Keratinocyte (primary cell): ENCODE data around the gene PKD1. TPM values are rescaled to one million over a fixed set of nuclear protein-coding genes. Genes with fewer than 3 reads are reported as not detected.
"Not testable (repeated sequence)": the region's sequence is repeated elsewhere in the genome, so short reads cannot be mapped to it uniquely, and the experiment has no call there.

Experiments used
- DNase-seq: peaks from one replicate; pipeline ENCODE4 v3.0.0-alpha.2; 2011; ENCODE audit warnings: low read depth, missing footprints, low spot score
- FAIRE-seq: peaks from 2 replicates; lab custom pipeline; 2011; peaks lifted over from hg19 to GRCh38; lab: Jason Lieb, UNC
- H2AFZ ChIP-seq: 2 replicates; pipeline ENCODE4 v1.6.0; 2012; ENCODE audit warnings: low read length, control low read depth, inconsistent platforms; ENCODE audit not compliant: control insufficient read depth
- H3K27ac ChIP-seq: 2 replicates; pipeline ENCODE4 v1.5.1; 2011; ENCODE audit warnings: low read length; ENCODE audit not compliant: control insufficient read depth, insufficient read depth
- H3K27me3 ChIP-seq: 3 replicates; pipeline ENCODE4 v1.6.0; 2011; ENCODE audit warnings: low read length; ENCODE audit not compliant: control insufficient read depth, insufficient read depth; ENCODE audit errors: extremely low read depth
- H3K36me3 ChIP-seq, 2 experiments: 2 replicates in 1 of 2; 3 replicates in 1 of 2; pipeline ENCODE4 v1.5.1; 2011; ENCODE audit warnings: low read length in 2 of 2, mild to moderate bottlenecking in 1 of 2; ENCODE audit not compliant: control insufficient read depth in 2 of 2, insufficient read depth in 2 of 2; ENCODE audit errors: extremely low read depth in 1 of 2
- H3K4me1 ChIP-seq: 3 replicates; pipeline ENCODE4 v1.5.1; 2011; ENCODE audit warnings: low read length; ENCODE audit not compliant: control insufficient read depth, insufficient read depth; ENCODE audit errors: extremely low read depth
- H3K4me2 ChIP-seq: 3 replicates; pipeline ENCODE4 v1.6.0; 2011; ENCODE audit warnings: low read depth, low read length; ENCODE audit not compliant: control insufficient read depth, insufficient read depth; ENCODE audit errors: extremely low read depth
- H3K4me3 ChIP-seq, 3 experiments: fragments of 200-600 bp in 1 of 3; sonication (generic) in 1 of 3; 2 replicates in 2 of 3; 3 replicates in 1 of 3; pipeline ENCODE4 v1.5.1; 2011 to 2016; ENCODE audit warnings: low read length in 3 of 3, mild to moderate bottlenecking in 3 of 3, control low read depth in 2 of 3, inconsistent platforms in 1 of 3, low read depth in 1 of 3, mixed read lengths in 1 of 3, mixed run types in 1 of 3, moderate library complexity in 1 of 3; ENCODE audit not compliant: control insufficient read depth in 2 of 3, insufficient read depth in 2 of 3; ENCODE audit errors: extremely low read depth in 1 of 3
- H3K79me2 ChIP-seq: 2 replicates; pipeline ENCODE4 v1.6.0; 2012; ENCODE audit warnings: low read length; ENCODE audit not compliant: control insufficient read depth, insufficient read depth
- H3K9ac ChIP-seq: 3 replicates; pipeline ENCODE4 v1.6.0; 2011; ENCODE audit warnings: low read length; ENCODE audit not compliant: control insufficient read depth, insufficient read depth; ENCODE audit errors: extremely low read depth
- H3K9me1 ChIP-seq: 3 replicates; pipeline ENCODE4 v1.6.0; 2011; ENCODE audit warnings: low read length; ENCODE audit not compliant: control insufficient read depth, insufficient read depth; ENCODE audit errors: extremely low read depth
- H3K9me3 ChIP-seq: 2 replicates; pipeline ENCODE4 v1.5.1; 2012; ENCODE audit warnings: low read depth, low read length; ENCODE audit not compliant: control insufficient read depth
- H4K20me1 ChIP-seq: 3 replicates; pipeline ENCODE4 v1.6.0; 2011; ENCODE audit warnings: low read length; ENCODE audit not compliant: control insufficient read depth, insufficient read depth; ENCODE audit errors: extremely low read depth
- dilution Hi-C: fragments of 300-500 bp; cut with MboI; formaldehyde crosslinking; loops from one replicate; pipeline ENCODE4 v1.7.0; 2020; ENCODE audit warnings: low sequenced_read_pairs; ENCODE audit not compliant: extremely low pct_ligation_motif_present
- polyA plus RNA-seq, 5 experiments: library from polyadenylated mRNA; depleted of rRNA in 3 of 5; stranded (reverse) in 3 of 5; stranded (forward) in 1 of 5; unstranded in 1 of 5; fragments of >200 nt; gene quantifications; 1 replicate in 1 of 5; 2 replicates in 3 of 5; 3 replicates in 1 of 5; pipeline versions ENCODE4 v1.2.1 to v1.2.3, GENCODE V29; 2011 to 2012; ENCODE audit warnings: missing spikeins in 2 of 5, low read depth in 1 of 5, low replicate concordance in 1 of 5

The PKD1 gene
- polyA plus RNA-seq, 1 donor (not counting 4 experiments of a cell fraction or from before 2014, with no cell fraction given), result 10.6 TPM

DNA sequence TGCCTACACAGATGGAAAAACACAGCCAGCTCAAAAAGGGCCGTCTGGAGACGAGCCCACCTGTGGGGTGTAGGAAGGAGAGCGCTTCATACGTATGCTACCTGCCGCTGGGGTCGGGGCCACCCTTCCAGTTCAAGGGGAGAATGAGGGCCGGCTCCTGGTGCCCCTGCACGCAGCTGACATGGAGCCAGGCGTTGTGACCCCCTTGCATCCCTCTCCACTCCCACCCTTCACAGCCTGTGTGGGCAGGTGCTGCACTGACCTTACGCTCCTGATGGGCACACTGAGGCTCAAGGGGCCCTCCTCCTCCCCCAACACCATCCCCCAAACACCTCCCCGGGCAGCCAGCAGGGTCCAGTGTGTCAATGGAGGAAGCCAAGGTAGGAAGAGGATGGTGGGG, 10.1 kb downstream of the PKD1 start:
- H3K9me1 ChIP-seq, H3K4me3 ChIP-seq, H3K27me3 ChIP-seq, H2AFZ ChIP-seq, FAIRE-seq, H3K36me3 ChIP-seq, dilution Hi-C loops, H3K9me3 ChIP-seq, DNase-seq, H4K20me1 ChIP-seq: not testable (repeated sequence)
- peak overlapping the region; percentile 43 for H3K27ac ChIP-seq
- peak overlapping the region; percentile 58 for H3K4me2 ChIP-seq
- peaks cover 32% of the 10 kb centered on the region for H3K79me2 ChIP-seq
- peaks cover 54% of the 10 kb centered on the region for H3K4me1 ChIP-seq
- H3K9ac ChIP-seq, result peak overlapping the region; percentile 64

DNA sequence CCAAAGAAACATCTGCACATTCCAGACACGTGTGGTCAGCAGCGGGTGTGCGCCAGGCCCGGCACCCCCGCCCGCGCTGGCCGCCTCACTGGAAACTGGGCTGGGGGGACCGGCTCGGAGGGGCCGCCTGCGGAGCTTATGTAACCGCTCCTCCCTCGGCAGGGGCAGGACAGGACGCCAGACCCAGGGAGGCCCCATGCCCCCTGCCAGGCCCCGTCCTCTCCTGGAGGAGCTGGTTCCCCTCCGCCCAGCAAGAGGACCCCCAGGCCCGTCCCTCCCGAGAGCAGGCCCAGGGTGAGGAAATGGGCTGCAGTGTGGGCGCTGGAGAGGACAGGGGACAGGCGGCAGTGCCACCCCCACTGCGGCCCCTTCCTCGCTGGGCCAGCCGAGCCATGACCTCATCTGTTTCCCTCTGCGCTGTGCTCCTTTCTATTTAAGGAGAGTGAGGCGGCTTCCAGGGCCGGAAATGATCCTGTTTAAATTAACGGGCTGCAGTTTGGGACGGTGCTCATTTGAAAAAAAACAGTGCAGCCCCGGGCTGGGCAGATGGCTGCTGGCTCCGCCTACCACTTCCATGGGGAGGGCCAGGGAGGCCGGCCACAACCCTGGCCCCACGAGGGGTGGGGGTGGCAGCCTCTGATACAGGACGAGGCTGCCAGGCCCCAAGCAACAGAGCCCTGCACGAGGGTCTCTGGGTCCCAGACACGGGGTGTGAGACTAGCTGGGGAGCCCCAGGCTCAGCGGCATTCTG, 10.8 kb downstream of the PKD1 start:
- Histone ChIP-seq H3K79me2 (peaks cover 35% of the 10 kb centered on the region), H3K4me1 (peaks cover 47% of the 10 kb centered on the region), H3K4me3 (peak overlapping the region in 1 of 3 experiments; percentile 5), H3K9ac (peak overlapping the region; percentile 64), H3K27ac (peak overlapping the region; percentile 71), H3K4me2 (peak overlapping the region; percentile 64)
- H3K27me3 ChIP-seq, H2AFZ ChIP-seq, H3K9me3 ChIP-seq, H4K20me1 ChIP-seq, H3K36me3 ChIP-seq, H3K9me1 ChIP-seq, DNase-seq, dilution Hi-C loops: not testable (repeated sequence)
- FAIRE-seq, result peak; percentile 90

DNA sequence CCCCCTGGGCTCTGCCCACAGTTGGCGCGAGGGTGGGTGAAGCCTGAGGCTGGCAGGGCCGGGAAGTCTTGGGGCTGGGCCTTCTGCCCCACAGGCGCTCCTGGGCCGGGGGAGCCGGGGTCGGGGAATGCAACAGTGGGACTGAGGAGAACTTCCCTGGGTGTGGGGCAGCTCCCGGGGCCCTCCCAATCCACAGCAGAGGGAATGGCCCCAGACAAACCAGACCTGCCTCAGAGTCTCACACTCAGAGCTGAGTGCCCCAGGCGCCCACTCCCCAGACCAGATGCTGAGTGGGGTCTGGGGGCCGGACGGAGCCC, 11.4 kb downstream of the PKD1 start:
- H4K20me1 ChIP-seq, DNase-seq, H2AFZ ChIP-seq, FAIRE-seq, dilution Hi-C loops, H3K36me3 ChIP-seq, H3K4me3 ChIP-seq, H3K9me1 ChIP-seq, H3K27me3 ChIP-seq, H3K9me3 ChIP-seq: not testable (repeated sequence)
- Histone ChIP-seq H3K79me2 (peaks cover 38% of the 10 kb centered on the region), H3K9ac (peak overlapping the region; percentile 64), H3K4me1 (peaks cover 47% of the 10 kb centered on the region), H3K4me2 (peak overlapping the region; percentile 64), H3K27ac (peak overlapping the region; percentile 71)

DNA sequence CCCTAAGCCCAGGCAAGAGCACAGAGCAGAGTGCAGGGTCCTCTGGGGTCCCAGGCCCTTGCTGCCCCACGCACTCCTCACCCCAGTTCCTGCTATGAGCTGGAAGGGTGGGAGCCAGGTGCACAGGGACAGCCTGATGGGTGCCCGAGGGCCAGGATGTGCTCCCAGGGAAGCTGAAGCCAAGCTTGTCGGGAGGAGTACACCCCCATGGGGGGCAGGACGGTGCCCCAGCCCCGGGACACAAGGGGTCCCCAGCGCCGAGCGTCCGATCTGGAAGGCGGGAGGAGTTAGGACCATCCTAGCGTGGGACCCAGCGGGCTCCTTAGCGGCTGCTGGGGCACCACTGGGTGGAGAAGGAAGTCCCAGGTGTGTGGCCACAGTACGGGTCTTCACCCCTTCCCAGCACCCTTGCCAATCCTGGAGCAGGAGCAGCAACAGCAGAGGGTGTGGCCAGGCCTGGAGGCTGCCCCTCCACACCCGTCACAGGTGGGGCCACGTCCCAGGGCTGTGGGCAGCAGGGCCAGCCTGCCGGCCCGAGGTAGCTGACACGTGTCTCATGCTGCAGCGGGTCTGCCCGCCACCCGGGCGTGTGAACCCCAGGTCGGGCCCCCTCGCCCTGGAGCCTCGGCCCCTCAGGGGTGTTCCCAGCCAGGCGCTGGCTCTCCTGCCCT, 11.9 kb downstream of the PKD1 start:
- H3K4me2 ChIP-seq, result peak overlapping the region; percentile 64
- H3K9me3 ChIP-seq, H3K9me1 ChIP-seq, DNase-seq, H3K36me3 ChIP-seq, H4K20me1 ChIP-seq, H2AFZ ChIP-seq, H3K4me3 ChIP-seq, H3K27me3 ChIP-seq, dilution Hi-C loops: not testable (repeated sequence)
- H3K9ac ChIP-seq, result peak overlapping the region; percentile 64
- H3K27ac ChIP-seq, result peak overlapping the region; percentile 71
- H3K79me2 ChIP-seq, result peaks cover 39% of the 10 kb centered on the region
- peak; percentile 73 for FAIRE-seq
- peaks cover 47% of the 10 kb centered on the region for H3K4me1 ChIP-seq
